ENCODE data around the gene EPN3. TPM values are rescaled to one million over a fixed set of nuclear protein-coding genes. Genes with fewer than 3 reads are reported as not detected.

The EPN3 gene
- total RNA-seq, 2 donors from 2014 or later, result not detected

DNA sequence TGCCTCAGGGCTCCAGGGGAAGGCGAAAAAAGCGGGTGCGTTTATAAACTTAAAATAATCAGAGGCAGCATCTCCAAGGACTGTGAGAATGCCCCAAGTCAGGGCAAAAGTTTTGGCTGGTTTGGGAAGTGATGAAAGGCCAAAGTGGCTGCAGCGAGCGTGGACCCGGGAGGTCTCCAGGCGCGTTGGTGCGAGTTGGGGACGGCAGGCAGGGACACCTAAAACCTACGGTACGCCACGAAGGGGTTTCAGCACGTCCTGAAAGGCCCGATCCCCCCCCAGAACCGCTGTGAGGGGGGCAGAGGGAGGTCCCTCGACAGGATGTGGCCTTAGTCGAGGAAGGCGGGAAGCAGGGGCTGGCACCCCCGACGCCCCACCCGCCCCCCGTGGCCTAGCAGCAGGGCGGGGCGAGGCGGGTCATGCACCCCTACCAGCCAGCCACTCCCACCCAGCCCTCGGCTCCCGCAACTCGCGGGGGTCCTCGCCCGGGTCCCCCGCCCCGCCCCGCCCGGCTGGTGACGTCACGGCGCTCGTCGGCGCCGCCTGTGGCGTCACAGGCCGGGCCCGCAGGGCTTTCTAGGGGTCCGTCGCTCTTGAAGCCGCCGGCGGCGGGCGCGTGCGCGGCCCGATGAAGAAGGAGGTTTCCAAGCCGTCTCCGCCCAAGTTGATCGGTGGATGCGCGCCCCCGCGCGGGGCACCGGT, 24.5 kb upstream of the EPN3 start, which contains the start of gene MYCBPAP:
MYCBPAP (plus strand) TSS at position 569 of the 702 bp plus-strand sequence. CDS start 236 bp downstream, outside the sequence.
- intact Hi-C loops (cut with DNase I), result no loop called here
- DNase-seq (ENCODE audit: low spot score), result peak; percentile 93

DNA sequence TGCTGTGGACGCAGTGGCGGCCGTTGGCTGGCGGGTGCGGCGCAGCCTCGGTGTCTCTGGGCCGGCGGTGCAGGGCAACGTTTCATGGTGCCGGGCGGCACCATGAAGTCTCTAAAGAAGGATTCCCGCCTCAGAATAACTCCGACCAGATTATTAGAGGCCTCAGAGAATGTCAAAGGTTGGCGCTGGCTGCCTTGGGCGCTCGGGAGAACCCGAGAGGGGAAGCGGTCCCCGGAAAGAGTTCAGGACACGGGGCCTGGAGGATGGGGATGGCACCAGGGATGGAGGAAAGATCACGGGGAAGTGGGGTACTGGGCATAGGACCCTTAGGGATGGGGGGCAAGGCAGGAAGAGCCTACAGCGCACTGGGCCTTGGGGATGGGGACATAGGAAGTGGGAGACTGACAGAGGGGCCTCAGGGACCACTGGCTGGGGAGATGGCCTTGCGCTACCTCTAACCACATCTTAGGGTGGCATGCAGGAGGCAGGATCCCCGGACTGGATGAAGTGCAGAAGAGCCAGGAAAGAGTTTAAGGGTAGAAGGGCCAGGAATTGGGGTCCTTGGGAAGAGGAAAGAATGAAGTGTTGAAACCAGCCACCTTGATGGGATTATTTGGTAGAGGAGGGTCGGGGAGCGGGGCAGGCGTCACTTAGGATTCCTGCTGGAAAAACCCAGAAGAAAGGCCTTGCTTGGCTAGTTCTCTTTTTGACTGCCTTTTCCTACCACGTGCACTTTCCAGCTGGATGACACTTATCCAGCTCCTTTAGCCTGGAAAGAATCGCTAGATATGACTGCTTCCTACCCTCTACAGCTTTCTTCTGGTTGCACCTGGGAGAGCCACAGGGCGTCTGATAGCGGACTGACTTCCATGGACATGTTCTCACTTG, 23.7 kb upstream of the EPN3 start:
- DNase-seq (ENCODE audit: low spot score), result no peak
- intact Hi-C loops (cut with DNase I), result no loop called here

DNA sequence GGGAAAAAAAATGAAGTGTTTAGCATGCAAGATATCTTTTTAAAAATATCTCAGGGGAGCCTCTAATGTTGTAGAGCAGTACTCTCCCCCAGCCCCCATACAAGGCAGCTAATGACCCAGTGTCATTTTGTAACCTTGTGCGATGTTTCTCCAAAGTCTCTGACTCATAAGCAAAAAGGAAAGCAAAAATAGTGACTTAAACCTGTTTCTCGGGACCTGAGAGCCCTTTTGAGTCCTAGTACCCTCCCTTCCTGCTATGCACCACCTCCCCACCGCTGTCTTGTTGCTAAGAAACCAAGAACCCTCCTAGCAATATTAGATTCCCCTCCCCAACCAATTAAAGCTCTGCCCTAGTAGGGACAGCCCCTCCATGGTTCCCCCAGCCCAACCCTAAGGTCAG, 21.5 kb upstream of the EPN3 start:
- intact Hi-C loops (cut with DNase I), result no loop called here
- no peak for DNase-seq (ENCODE audit: low spot score)

DNA sequence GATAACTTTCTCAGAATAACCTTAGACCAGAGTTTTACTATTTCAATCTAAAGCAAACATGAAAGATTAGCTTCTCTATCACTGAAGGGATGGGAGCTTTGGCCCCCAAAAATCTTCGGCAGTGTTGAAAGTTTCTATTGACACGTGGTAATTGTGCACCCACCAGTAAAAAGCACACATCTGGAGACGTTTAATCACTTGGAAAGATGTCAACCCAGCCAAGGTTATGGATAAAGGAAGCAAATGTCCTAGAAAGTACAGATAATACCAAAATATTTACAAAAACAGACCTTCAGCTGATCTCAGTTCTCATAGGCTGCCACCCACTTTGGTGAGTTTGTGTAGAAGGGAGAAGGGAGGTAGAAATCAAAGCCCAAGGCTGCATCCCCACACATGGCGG, 19.0 kb upstream of the EPN3 start:
- intact Hi-C loops (cut with DNase I), result no loop called here
- DNase-seq (ENCODE audit: low spot score), result no peak

DNA sequence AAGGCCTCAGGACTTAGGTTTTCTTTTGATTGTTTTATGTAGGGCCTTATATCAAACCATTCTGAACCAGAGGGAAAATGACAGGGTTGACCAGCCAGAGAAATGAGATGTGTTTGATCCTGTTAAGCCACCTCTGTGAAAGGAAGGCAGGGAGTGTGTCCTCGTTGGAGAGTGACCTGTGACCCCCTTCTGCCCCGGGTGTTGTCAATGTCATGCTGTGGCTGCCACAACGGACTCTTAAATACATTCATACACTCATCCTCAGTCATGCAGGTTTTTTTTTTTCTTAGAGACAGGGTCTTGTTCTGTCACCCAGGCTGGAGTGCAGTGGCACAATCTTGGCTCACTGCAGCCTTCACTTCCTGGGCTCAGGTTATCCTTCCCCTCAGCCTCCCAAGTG, 18.1 kb upstream of the EPN3 start:
- intact Hi-C loops (cut with DNase I), result no loop called here
- no peak for DNase-seq (ENCODE audit: low spot score)

DNA sequence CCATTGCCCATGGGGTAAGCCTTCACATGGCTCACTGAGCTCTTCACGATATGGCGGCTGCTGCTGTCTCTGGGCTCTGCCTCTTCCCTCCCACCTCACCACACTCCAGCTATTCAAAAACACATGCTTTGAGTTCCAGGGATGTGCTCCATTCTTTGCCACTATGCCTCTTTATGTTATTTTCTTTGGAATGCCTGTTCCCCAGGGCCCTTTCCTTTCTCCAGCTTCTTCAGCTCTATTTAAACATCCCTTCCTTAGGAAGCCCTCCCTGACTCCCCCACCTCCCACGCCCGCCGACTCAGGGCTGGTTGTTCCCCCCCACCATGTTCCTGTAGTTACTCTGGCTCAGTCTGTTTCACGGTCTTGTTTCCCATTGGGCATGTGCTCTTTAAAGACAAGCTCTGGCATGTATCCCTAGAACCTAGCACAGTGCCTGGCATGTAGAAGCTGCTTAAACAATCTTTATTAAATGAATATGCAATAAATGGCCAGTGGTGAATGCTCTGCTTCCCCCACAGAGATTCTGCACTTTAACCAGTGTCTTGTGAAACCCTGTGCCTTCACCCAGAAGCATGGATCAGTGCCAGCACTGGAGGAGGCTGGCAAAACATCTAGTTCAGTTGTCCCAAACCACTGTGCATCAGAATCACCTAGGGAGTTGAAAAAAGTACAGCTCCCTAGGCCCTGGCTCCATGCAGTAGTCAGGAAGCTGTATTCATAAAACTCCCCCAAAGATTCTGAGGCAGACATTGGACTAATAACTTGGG, 17.4 kb upstream of the EPN3 start:
- intact Hi-C loops (cut with DNase I), result no loop called here
- no peak for DNase-seq (ENCODE audit: low spot score)

DNA sequence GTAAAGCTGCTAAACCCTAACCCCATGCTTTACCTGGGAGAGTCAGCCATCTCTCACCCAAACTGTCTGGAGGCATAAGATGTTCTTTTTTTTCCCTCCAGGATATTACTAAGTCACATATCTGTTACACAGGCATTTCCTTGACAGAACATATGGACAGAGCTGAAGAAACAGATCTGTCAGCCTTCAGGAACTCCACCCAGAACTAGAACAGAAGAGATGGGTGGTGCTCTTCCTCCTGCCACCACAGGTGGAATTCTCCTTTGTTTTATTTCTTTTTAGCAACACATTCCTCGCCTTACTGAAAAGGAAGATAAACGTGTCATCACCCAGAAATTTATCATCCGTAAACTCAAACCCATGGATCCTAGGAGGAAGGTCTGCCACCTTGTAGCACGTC, 15.5 kb upstream of the EPN3 start:
- no peak for DNase-seq (ENCODE audit: low spot score)
- intact Hi-C loops (cut with DNase I), result no loop called here

DNA sequence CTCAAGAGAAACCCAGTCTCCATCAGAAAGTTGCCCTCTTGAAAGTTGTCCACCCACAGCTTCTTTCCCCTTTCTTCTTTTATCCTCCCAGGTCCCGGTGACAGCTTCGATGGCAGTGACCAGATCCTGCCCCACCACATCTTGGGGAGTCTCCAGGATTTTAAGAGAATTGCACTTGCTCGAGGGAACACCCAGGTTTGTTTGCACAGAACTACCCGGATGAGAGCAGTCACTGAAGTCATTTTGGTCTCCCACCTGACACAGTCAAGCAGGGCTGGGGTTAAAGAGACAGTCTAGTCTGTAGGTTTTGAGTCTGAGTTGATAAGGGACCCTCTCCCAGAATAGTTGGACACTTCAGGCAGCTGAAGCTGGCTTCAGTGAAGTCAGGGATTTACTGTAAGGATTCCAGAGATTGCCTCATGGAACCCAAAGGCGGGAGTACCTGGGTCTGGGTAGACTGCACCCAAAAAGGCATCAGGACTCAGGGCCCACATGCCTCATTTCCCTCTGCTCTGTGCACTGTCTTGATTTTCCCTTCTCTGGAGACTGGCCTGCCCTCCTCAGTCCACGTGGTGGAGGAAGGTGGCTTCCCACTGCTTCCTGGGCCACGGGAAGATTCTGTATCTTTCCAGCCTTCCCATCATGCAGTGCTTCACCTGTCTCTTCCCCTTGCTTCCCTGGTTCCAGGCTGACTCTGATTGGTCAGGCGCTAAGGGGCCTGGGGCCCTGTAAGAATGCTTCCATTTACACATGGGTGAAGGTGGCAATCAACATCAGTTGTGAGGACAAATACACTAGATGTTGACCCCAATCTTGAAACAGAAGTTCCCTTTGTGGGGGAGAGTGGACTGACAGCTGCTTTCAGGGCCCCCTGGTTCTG, 14.8 kb upstream of the EPN3 start:
- intact Hi-C loops (cut with DNase I), result no loop called here
- no peak for DNase-seq (ENCODE audit: low spot score)

DNA sequence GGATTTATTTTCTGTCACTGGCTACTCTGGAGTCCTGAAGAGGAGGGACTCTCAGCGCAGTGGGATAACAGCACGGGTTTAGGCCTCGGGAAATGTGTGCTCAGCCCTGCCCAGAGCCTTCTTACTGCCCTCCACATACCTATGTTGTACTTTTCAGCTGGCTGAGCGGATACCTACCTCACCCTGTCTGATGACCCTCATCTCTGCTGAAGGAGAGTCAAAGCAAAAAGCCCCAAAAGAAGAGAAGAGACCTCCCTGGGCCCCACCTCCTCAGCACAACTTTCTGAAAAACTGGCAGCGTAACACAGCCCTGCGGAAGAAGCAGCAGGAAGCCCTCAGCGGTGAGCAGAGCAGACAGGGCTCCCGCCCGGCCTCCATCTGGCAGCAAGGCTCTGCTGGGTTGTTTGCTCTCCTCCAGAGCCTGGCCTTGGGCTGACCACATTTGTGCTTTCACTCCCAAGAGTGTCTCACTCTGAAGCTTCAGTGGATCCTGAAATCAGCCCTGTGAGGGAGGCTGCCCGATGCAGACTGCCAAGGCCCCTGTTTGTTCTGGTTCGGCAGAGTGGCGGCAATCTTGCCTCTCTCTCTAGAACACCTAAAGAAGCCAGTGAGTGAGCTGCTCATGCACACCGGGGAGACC, 14.0 kb upstream of the EPN3 start:
- intact Hi-C loops (cut with DNase I), result no loop called here

DNA sequence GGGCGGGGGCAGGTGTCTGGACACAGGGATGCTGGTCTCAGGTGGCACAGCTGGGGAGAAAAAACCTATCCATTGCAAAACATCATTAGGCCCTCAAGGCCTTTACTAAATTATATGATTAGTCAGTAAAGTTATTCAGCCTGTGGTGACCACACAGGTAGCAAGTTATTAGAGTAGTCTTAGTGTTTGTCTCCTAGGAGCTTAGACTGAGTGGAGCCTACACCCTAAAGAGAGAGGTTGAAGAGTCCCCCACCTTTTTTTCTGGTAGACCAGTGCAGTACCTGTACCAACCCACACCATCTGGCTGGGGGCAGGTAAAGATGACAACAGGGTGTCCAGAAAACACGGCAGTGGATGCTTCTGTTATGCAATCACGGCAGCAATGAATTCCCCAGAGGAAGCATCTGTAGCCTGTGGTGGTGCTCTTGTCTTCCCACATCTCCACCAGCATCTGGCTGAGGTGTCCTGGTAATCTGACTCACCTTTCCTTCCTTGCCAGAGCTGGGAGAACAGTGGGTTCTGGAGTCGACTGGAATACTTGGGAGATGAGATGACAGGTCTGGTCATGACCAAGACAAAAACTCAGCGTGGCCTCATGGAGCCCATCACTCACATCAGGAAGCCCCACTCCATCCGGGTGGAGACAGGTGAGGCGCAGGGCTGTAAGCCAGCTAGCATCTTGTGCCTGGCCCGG, 13.2 kb upstream of the EPN3 start:
- no peak for DNase-seq (ENCODE audit: low spot score)
- intact Hi-C loops (cut with DNase I), result no loop called here

More for the DNA sequence above, 14.0 kb upstream of the EPN3 start:
- DNase-seq (ENCODE audit: low spot score), result no peak

DNA sequence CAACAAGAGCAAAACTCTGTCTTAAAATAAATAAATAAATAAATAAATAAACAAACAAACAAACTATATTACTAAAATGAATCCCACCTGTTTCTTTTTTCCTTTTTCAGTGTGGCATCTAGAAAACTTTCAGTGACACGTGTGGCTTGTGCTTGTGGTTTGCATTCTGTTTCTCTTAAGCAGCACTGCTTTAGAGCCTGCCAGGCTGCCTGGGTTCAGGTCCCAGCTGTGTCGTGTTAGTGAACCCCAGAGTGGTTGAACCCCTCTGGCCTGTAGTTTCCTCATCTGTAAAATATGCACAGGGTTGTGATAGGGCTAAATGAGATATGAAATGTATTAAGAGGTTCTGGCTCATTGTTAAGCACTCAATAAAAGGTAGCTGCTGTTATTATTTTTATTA, 12.1 kb upstream of the EPN3 start:
- intact Hi-C loops (cut with DNase I), result no loop called here
- no peak for DNase-seq (ENCODE audit: low spot score)

DNA sequence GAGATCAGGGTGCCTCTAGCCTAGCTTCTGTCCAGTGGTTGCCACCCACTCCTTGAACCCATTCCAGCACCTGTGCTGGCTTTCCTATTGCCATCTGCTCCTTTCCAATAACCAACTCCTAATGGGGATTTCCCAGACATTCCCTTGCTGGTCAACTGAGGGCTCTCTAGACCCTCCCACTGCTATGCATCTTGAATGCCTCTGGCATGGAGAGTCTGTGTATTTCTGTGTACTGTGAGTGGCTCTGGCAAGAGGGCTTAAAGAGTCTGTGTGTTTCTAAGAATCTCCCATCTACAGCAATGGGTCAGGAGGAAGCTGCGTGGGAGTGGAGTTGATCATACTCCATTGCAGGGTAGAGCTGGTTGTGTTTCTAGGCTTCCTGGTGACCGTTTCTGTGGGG, 11.0 kb upstream of the EPN3 start:
- intact Hi-C loops (cut with DNase I), result no loop called here
- DNase-seq (ENCODE audit: low spot score), result no peak

DNA sequence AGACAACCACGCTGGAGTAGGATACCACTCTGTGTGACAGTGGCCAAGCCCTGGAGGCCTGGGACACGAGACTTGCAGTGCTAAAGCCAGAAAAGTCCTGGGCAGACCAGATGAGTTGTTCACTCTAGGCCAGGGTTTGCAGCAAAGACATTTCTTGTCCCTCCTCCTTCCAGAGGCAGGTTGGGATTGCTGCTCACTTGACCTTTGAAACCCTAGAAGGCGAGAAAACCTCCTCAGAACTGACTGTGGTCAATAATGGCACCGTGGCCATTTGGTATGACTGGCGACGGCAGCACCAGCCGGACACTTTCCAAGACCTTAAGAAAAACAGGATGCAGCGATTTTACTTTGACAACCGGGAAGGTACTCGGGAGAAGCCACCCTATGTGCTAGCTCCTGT, 9.8 kb upstream of the EPN3 start:
- no peak for DNase-seq (ENCODE audit: low spot score)

DNA sequence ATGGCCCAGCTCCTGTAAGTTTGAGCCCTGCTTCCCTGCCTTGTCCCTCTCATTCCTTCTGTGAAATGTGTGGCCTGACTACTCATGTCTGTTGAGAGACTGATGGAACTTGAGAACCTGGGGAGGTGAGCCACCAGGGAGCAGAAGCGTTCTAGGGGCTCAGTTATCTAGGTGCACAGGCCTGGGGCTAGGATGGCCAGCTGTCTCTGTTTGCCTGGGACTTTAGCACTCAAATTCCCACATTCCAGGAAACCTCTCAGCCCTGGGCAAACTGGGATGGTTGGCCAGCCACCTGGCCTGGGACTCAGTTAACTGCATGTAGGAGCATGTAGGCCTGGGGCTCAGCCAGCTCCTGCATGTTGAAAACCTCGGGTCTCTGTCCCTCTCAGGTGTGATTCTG, 9.3 kb upstream of the EPN3 start:
- no peak for DNase-seq (ENCODE audit: low spot score)
- intact Hi-C loops (cut with DNase I), result no loop called here

More for the DNA sequence above, 9.8 kb upstream of the EPN3 start:
- intact Hi-C loops (cut with DNase I), result no loop called here

DNA sequence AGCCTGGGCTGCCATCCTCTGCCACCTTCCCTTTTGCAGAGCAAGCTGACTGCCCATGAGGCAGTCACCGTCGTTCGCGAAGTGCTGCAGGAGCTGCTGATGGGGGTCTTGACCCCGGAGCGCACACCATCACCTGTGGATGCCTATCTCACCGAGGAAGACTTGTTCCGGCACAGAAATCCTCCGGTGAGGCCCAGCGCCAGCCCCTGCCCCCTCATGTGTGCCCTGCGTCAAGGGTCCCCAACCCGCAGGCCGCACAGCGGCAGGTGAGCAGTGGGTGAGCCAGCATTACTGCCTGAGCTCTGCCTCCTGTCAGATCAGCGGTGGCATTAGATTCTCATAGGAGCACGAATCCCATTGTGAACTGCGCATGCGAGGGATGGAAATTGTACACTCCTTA, 7.7 kb upstream of the EPN3 start:
- intact Hi-C loops (cut with DNase I), result no loop called here
- DNase-seq (ENCODE audit: low spot score), result no peak

DNA sequence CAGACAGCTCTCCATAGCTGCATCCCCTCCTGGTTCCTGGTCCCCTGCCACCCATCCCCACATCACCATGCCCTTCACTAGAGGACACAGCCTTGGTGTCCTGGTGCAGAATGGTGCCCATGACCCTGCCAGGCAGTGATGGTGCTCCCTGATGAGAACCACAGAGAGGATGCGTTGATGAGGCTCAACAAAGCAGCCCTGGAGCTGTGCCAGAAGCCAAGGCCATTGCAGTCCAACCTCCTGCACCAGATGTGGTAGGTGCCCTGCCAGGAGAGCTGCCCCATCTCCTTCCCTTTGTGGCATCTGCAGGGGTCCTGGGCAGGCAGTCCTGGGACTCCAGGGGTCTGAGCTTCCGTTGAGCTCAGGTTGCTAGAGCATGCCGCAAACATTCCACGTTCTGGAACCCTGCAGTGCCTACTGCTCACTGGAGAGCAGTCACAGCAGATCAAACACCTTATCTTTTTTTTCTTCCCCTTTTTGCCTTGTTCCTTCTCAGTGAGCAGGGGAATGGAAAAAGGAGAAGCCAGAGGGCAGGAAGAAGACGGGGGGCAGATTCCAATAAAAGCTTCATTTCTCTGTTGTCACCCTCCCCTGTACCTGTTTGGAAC, 5.3 kb upstream of the EPN3 start:
- intact Hi-C loops (cut with DNase I), result no loop called here

DNA sequence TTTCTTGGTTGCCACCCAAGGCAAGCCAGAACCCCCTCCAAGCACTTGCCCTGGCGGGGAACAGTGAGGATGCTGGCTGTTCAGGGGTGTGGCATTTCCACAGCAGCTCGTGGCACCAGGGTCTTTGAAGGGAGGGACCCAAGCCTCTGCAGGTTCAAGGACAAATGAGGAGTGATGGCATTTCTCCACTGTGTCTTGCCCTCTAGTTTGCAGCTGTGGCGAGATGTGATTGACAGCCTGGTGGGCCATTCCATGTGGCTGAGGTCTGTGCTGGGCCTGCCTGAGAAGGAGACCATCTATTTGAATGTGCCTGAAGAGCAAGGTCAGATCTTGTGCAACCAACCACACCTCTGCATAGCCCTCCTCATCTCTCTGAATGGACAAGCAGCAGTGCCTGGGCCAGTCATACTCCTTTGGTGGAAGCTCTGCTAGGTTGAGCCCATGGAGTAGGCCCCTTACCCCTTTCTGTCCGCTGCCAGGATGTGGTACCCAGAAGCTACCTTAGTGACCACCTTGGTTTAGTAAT, 4.5 kb upstream of the EPN3 start:
- DNase-seq (ENCODE audit: low spot score), result no peak
- intact Hi-C loops (cut with DNase I), result no loop called here

More for the DNA sequence above, 5.3 kb upstream of the EPN3 start:
- no peak for DNase-seq (ENCODE audit: low spot score)

Measured in posterior vena cava (tissue), 2 donors.